GM12874 (cell line): ENCODE measurements around the gene HTRA2.

Source experiments
- TF ChIP-seq, protein P1 (sequence below): IDR thresholded peaks from 2 replicates; pipeline ENCODE4 v1.5.1; 2011; ENCODE audit warnings: low read depth, mild to moderate bottlenecking, control low read depth, low read length, moderate library complexity; ENCODE audit not compliant: insufficient read depth

HTRA2 gene

DNA sequence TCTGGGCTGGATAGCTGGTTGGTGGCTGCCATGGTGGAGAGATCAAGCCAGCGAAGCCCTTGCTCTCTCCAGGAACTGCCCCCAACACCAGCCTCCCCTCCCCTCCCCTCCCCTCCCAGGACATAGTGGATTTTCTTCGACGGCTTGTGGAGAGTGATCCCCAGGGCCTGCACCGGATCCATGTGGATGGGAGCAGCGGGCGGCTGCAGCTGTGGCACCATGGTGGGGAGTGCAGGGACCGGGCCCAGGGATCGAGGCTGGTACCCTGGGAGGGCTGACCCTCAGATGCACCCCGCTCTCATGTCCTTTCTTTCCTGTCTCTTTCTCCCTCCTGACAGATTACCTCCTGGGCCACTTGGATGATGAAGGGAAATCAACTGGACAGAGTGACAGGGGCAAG lies 39.8 kb upstream of the HTRA2 start:
- TF ChIP-seq, protein P1, sequence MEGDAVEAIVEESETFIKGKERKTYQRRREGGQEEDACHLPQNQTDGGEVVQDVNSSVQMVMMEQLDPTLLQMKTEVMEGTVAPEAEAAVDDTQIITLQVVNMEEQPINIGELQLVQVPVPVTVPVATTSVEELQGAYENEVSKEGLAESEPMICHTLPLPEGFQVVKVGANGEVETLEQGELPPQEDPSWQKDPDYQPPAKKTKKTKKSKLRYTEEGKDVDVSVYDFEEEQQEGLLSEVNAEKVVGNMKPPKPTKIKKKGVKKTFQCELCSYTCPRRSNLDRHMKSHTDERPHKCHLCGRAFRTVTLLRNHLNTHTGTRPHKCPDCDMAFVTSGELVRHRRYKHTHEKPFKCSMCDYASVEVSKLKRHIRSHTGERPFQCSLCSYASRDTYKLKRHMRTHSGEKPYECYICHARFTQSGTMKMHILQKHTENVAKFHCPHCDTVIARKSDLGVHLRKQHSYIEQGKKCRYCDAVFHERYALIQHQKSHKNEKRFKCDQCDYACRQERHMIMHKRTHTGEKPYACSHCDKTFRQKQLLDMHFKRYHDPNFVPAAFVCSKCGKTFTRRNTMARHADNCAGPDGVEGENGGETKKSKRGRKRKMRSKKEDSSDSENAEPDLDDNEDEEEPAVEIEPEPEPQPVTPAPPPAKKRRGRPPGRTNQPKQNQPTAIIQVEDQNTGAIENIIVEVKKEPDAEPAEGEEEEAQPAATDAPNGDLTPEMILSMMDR, result no peak

DNA sequence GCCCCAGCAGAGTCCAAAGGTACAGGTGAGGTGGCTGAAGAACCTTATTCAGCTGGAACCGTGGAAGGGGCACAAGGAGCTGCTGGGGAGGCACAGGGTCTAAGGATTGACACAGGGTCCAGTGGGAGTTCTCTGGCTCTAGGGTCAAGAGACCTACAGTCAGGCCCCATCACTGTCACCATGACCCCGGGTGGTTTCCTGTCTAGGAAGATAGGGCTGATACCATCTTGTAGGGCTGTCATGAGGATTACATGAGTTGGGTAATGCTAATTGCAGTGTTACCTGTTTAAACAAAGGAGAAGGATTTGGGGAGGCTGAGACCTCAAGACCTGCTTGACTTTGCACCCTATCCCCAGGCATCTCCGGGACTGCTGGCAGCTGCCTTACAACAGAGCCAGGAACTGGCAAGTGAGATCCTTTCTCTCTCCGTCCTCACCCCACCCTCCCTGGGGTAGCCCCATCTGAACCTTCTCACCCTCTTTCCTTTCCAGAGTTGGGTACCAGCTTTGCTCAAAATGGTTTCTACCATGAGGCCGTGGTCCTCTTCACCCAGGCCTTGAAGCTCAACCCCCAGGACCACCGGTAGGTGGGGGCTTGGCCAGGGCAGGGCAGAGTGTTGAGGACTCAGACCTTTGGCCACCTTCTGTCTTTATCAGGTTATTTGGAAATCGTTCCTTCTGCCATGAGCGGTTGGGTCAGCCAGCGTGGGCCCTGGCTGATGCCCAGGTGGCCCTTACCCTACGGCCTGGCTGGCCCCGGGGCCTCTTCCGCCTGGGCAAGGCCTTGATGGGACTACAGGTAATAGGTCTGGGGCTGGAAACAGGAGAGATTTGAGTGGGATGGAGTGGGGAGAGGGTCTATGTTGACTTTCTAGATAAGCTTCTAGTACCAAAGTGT lies 37.8 kb upstream of the HTRA2 start:
- TF ChIP-seq, protein P1, result no peak

DNA sequence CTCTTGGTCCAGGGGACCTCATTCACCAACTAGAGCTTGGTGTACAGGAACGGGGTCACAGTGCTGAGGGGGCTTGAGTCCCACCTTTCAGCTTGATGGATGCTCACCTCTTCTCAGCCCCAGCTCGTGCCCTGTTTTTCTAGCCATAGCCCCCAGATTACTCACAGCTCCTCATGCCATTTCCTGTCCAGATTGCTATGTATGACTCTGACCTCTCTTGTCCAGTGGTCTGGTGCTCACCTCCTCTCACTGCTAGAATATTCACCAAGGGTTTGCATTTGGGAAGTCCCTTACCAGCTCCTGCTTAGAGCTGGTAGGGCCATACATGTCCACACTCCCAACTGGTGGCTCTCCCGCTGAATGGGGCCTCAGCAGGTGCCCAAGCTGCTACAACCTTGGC lies 36.2 kb upstream of the HTRA2 start:
- TF ChIP-seq, protein P1, result no peak

DNA sequence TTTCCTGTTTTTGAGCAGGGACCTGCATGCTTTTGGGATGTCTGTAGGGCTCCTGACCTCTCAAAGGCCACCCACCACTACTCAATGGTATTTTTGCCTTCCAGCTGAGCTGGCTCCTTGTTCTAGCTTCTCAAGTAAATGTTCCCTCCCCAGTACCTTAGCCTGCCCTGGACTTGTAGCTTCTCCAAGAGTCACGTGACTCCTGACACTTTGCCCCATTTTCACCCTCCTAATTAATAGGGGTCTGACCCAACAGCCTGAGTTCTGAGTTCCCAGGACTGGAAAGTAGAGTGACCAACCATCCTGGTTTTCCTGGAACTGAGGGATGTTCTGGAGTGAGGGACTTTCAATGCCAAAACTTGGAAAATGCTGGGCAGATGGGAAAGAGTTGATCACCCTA lies 34.3 kb upstream of the HTRA2 start:
- TF ChIP-seq, protein P1, result no peak

DNA sequence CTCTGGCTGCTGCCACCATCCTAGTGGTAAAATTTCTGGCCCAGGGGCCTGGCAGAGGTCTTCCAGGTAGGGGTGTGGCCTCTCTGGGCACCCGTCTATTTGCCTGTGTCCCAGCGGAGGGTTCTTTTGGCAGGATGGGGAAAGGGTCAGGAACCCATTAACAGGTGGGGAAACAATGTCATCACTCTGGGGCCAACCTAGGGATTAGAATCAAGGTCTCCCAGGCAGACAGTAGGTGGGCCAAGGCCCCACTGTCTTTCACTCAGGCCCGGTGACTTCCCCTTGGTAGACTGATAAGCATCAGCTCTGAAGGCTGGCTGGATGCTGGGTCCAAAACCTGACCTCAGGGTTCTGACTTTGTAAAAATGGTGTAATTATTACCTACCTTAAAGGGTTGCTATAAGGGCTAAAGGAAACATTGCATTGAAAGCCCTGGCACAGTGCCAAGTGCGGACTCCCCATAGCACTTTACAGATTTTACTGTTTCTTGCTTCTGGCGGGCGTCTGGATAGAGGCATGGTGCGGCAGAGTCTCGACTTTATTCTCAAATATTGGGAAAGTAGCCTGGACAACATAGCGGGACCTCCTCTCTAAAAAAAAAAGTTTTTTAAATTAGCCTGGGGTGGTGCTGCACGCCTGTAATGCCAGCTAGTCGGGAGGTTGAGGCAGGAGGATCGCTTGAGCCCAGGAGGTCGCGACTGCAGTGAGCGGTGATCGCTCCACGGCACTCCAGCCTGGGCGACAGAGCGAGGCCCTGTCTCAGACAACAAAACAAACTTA lies 32.5 kb upstream of the HTRA2 start:
- TF ChIP-seq, protein P1, result no peak

DNA sequence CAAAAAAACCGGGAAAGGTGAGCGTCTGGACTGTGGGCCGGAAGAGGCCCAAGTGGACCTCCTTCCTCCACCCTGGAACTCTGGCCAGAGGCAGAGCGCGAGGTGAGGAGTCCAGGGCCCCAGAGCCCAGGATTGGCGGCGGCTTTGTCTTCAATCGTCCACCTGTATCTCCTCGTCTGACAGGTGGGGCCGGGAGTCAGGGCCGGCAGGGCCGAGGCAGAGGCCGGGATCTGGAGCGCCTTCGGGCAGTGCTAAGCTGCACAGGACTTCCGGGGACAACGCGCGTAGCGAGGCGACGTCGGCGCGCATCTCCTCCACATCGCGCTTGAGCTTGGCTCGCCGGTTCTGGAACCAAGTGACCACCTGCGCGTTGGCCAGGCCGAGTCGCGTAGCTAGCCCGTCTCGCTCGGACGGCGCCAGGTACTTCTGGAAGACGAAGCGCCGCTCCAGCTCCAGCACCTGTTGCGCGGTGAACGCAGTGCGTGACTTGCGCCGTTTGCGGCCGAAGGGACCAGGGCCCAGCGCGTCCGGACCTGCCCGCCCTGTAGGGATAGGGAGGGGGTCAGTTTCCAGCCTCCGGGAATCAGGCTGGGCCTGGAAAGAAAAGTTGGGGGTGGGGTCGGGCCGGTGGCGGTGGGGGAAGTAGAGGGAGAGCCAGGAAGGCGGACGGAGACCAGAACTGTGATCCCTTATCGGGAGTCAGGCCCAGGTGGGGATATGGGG lies 31.8 kb upstream of the HTRA2 start:
- TF ChIP-seq, protein P1, result no peak
